HCT116 (cell line): Measurements from ENCODE around the gene GPAT3. TPM values are rescaled to one million over a fixed set of nuclear protein-coding genes. Genes with fewer than 3 reads are reported as not detected.

Experiments
- ATAC-seq: fragments of 200-7000 bp; cut with Tn5 transposase; 2 replicates; pipeline ENCODE4 v1.9.1; 2020; ENCODE audit warnings: mild to moderate bottlenecking, moderate library complexity
- BruUV-seq: library from RNA; stranded (reverse); fragments of 400-500 nt; replicated peaks from 2 replicates; lab custom pipeline; 2021; lab: Mats Ljungman, UMichigan
- CTCF ChIA-PET: fragments of 300-600 bp; sonication (Branson Sonifier 250); formaldehyde crosslinking; loops from one replicate; lab custom pipeline; 2021; ENCODE audit warnings: antibody characterized with exemption; lab: Charles Lee
- POLR2A ChIA-PET: fragments of 300-600, 350-600 bp; sonication (Branson Sonifier 250); formaldehyde crosslinking; loops from one replicate; lab custom pipeline; 2021; ENCODE audit warnings: antibody characterized with exemption; lab: Charles Lee
- RAD21 ChIA-PET, 2 experiments: fragments of 300-600 bp; sonication (Branson Sonifier 250); formaldehyde crosslinking; loops; one replicate each; lab custom pipeline; 2023; ENCODE audit warnings: low total read pairs in 2 of 2; ENCODE audit not compliant: uncharacterized antibody in 2 of 2, unreplicated experiment in 2 of 2, low non-redundant PET in 1 of 2; lab: Charles Lee
- DNase-seq: peaks from one replicate; pipeline ENCODE4 v3.0.0-alpha.2; 2010; ENCODE audit warnings: low read depth, low spot score
- H2AFZ ChIP-seq: fragments of 200-600 bp; shearing (Covaris generic), sonication (generic); 2 replicates; pipeline ENCODE4 v1.6.1; 2017; ENCODE audit warnings: low read depth, mixed run types, mixed read lengths, antibody characterized with exemption, low read length; ENCODE audit not compliant: poor library complexity, severe bottlenecking
- H3K27ac ChIP-seq: 2 replicates; pipeline ENCODE4 v1.5.1; 2012; ENCODE audit warnings: low read depth, low read length
- H3K27me3 ChIP-seq: fragments of 200-600 bp; sonication (generic); 2 replicates; pipeline ENCODE4 v1.6.1; 2016; ENCODE audit warnings: mixed run types, low read length, mixed read lengths; ENCODE audit not compliant: insufficient read depth
- H3K36me3 ChIP-seq, 2 experiments: fragments of 200-500 bp in 1 of 2; fragments of 200-600 bp in 1 of 2; sonication (Bioruptor generic) in 1 of 2; sonication (generic) in 1 of 2; 2 replicates each; pipeline versions ENCODE4 v1.5.1 to v1.6.1; 2014 to 2016; ENCODE audit warnings: low read length in 2 of 2, inconsistent platforms in 1 of 2, mixed read lengths in 1 of 2, mixed run types in 1 of 2; ENCODE audit not compliant: insufficient read depth in 2 of 2, control insufficient read depth in 1 of 2
- H3K4me1 ChIP-seq, 2 experiments: fragments of 200-600 bp in 1 of 2; sonication (generic) in 1 of 2; 2 replicates each; pipeline versions ENCODE4 v1.5.1 to v1.6.1; 2012 to 2017; ENCODE audit warnings: low read length in 2 of 2, inconsistent platforms in 1 of 2, mild to moderate bottlenecking in 1 of 2, mixed read lengths in 1 of 2, mixed run types in 1 of 2, moderate library complexity in 1 of 2; ENCODE audit not compliant: insufficient read depth in 2 of 2, control insufficient read depth in 1 of 2
- H3K4me2 ChIP-seq: fragments of 200-600 bp; sonication (generic); 2 replicates; pipeline ENCODE4 v1.6.1; 2017; ENCODE audit warnings: mixed run types, low read length, mixed read lengths
- H3K4me3 ChIP-seq, 2 experiments: fragments of 200-600 bp in 1 of 2; sonication (generic) in 1 of 2; replicated peaks in 1 of 2; 2 replicates each; pipeline ENCODE4 v1.5.1; 2011 to 2016; ENCODE audit warnings: low read length in 2 of 2, control low read depth in 1 of 2, low read depth in 1 of 2, mild to moderate bottlenecking in 1 of 2, mixed read lengths in 1 of 2, mixed run types in 1 of 2
- H3K79me2 ChIP-seq: fragments of 200-600 bp; sonication (generic); 2 replicates; pipeline ENCODE4 v1.6.1; 2017; ENCODE audit warnings: mild to moderate bottlenecking, mixed run types, low read length, moderate library complexity, mixed read lengths; ENCODE audit not compliant: insufficient read depth
- H3K9ac ChIP-seq: fragments of 200-600 bp; sonication (generic); 2 replicates; pipeline ENCODE4 v1.6.1; 2016; ENCODE audit warnings: low read length, mixed read lengths
- H3K9me2 ChIP-seq: fragments of 200-600 bp; sonication (generic), shearing (Covaris generic); 2 replicates; pipeline ENCODE4 v1.6.1; 2017; ENCODE audit warnings: mixed run types, mild to moderate bottlenecking, moderate library complexity; ENCODE audit not compliant: insufficient read depth
- H3K9me3 ChIP-seq, 2 experiments: fragments of 200-500 bp in 1 of 2; fragments of 200-600 bp in 1 of 2; sonication (Bioruptor generic) in 1 of 2; sonication (generic) in 1 of 2; 2 replicates each; pipeline ENCODE4 v1.6.1; 2014 to 2017; ENCODE audit warnings: low read length in 2 of 2, mixed read lengths in 2 of 2, inconsistent platforms in 1 of 2, low read depth in 1 of 2, mild to moderate bottlenecking in 1 of 2, mixed run types in 1 of 2, moderate library complexity in 1 of 2; ENCODE audit not compliant: control insufficient read depth in 1 of 2, insufficient read depth in 1 of 2
- H4K20me1 ChIP-seq: fragments of 200-600 bp; sonication (generic), shearing (Covaris generic); 2 replicates; pipeline ENCODE4 v1.6.1; 2017; ENCODE audit warnings: mixed run types, mild to moderate bottlenecking, moderate library complexity; ENCODE audit not compliant: insufficient read depth
- CEBPB ChIP-seq: IDR thresholded peaks from 2 replicates; pipeline ENCODE4 v1.6.1; 2012; ENCODE audit warnings: low read depth
- EGR1 ChIP-seq: IDR thresholded peaks from 2 replicates; pipeline ENCODE4 v1.6.1; 2012; ENCODE audit warnings: low read depth
- ELF1 ChIP-seq: IDR thresholded peaks from 2 replicates; pipeline ENCODE4 v1.6.1; 2012; ENCODE audit warnings: low read depth, borderline replicate concordance
- POLR2A ChIP-seq: IDR thresholded peaks from 2 replicates; pipeline ENCODE4 v1.7.0; 2011; ENCODE audit warnings: borderline replicate concordance; ENCODE audit not compliant: insufficient read depth, insufficient read length; ENCODE audit errors: extremely low read depth
- POLR2AphosphoS5 ChIP-seq: IDR thresholded peaks from 2 replicates; pipeline ENCODE4 v1.6.1; 2011; ENCODE audit warnings: mild to moderate bottlenecking, low read depth, low read length, moderate library complexity
- RAD21 ChIP-seq: IDR thresholded peaks from 2 replicates; pipeline ENCODE4 v1.6.1; 2012; ENCODE audit warnings: low read depth, mild to moderate bottlenecking
- SRF ChIP-seq: IDR thresholded peaks from 2 replicates; pipeline ENCODE4 v1.6.1; 2012; ENCODE audit warnings: low read depth
- YY1 ChIP-seq: IDR thresholded peaks from 2 replicates; pipeline ENCODE4 v1.6.1; 2011; ENCODE audit warnings: low read length, low read depth, moderate library complexity, mild to moderate bottlenecking; ENCODE audit not compliant: insufficient replicate concordance; ENCODE audit errors: extremely low read depth
- ZFX ChIP-seq: fragments of 450-650 bp; IDR thresholded peaks from 2 replicates; pipeline ENCODE4 v1.6.1; 2017
- intact Hi-C: fragments of 100-400 bp; cut with micrococcal nuclease; formaldehyde crosslinking; loops from 2 replicates; pipeline ENCODE4 v1.10.0; 2022
- total RNA-seq: library from RNA; stranded (reverse); gene quantifications from one replicate; pipeline ENCODE4 v1.2.1, GENCODE V29; 2021; ENCODE audit not compliant: unreplicated experiment
- TF ChIP-seq, protein P1 (sequence below), 3 experiments: fragments of 200-600 bp in 1 of 3; sonication (generic) in 1 of 3; IDR thresholded peaks in 2 of 3; conservative IDR thresholded peaks in 1 of 3; 2 replicates each; pipeline ENCODE4 v1.5.1; 2012 to 2017; ENCODE audit warnings: low read depth in 2 of 3, low read length in 2 of 3, antibody characterized with exemption in 1 of 3, borderline replicate concordance in 1 of 3, control low read depth in 1 of 3, mild to moderate bottlenecking in 1 of 3, mixed read lengths in 1 of 3, mixed run types in 1 of 3, moderate library complexity in 1 of 3; ENCODE audit not compliant: insufficient read depth in 1 of 3
- TF ChIP-seq, protein P2 (sequence below): IDR thresholded peaks from 2 replicates; pipeline ENCODE4 v1.6.1; 2012

GPAT3 gene
- total RNA-seq, 1 experiment from 2014 or later: 36.7 TPM

DNA sequence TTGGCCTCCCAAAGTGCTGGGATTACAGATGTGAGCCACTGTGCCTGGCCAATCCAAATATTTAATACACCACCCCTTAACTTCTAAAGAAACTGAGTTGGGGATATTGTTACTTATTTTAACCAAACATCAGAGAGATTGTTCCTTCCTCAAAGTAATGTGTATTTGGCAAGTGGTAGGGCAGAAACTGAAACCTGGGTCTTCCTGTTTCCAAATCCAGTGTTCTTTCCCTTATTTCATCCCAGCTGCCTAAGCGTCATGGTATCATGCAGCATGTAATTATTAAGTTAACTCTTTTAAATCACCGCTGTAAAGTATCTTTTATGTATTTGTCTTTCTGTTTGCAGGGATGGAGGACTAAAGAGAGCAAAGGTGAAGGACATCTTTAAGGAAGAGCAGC is 68.4 kb downstream of the GPAT3 start (continued):
- TF ChIP-seq YY1 (no peak), SRF (no peak), POLR2A (no peak)

DNA sequence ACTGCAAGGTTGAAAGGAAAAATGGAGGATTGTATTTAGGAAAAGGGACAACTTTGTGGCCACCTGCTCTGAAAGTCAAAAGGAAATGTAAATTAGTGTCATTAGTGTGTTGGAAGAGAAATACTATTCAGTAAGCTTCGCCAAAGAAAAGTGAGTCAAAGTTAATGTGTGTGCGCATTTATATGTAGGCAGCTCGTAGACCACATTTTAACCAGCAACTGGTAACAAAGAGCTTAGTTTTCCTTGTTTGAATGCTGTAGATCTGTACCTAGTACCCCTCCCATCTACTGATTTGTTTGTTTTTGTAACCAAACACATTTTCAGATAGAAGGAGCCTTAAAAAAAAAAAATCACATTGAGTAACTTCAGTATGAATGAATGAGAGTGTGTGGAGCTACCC is 69.3 kb downstream of the GPAT3 start:
- Histone ChIP-seq H3K79me2 (no peaks in the 10 kb centered on the region), H3K9me3 (no peaks in the 10 kb centered on the region), H3K27ac (no peak overlapping the region), H3K4me3 (no peak overlapping the region)
- CTCF ChIA-PET: no interaction called here
- POLR2A ChIA-PET: no interaction called here
- no peak for ATAC-seq
- no peak for TF ChIP-seq YY1
- TF ChIP-seq EGR1: no peak
- TF ChIP-seq ELF1: no peak
- no peak for TF ChIP-seq SRF
- TF ChIP-seq POLR2A: no peak
- TF ChIP-seq, protein P1, sequence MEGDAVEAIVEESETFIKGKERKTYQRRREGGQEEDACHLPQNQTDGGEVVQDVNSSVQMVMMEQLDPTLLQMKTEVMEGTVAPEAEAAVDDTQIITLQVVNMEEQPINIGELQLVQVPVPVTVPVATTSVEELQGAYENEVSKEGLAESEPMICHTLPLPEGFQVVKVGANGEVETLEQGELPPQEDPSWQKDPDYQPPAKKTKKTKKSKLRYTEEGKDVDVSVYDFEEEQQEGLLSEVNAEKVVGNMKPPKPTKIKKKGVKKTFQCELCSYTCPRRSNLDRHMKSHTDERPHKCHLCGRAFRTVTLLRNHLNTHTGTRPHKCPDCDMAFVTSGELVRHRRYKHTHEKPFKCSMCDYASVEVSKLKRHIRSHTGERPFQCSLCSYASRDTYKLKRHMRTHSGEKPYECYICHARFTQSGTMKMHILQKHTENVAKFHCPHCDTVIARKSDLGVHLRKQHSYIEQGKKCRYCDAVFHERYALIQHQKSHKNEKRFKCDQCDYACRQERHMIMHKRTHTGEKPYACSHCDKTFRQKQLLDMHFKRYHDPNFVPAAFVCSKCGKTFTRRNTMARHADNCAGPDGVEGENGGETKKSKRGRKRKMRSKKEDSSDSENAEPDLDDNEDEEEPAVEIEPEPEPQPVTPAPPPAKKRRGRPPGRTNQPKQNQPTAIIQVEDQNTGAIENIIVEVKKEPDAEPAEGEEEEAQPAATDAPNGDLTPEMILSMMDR (IDR thresholded peaks at IDR 0.05 in 2 of 3, conservative IDR thresholded peaks at IDR 0.05 in 1 of 3; ENCODE audit: borderline replicate concordance in 1 of 3, insufficient read depth in 1 of 3, low read depth in 2 of 3, low read length in 2 of 3): no peak
- no peak for TF ChIP-seq RAD21
- no peak for TF ChIP-seq POLR2AphosphoS5
- TF ChIP-seq CEBPB: no peak
- TF ChIP-seq, protein P2, sequence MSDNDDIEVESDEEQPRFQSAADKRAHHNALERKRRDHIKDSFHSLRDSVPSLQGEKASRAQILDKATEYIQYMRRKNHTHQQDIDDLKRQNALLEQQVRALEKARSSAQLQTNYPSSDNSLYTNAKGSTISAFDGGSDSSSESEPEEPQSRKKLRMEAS: no peak
- TF ChIP-seq ZFX: no peak
- TF ChIP-seq, all 23 proteins: peak for 0
- H3K9me2 ChIP-seq: no peaks in the 10 kb centered on the region
- H3K4me1 ChIP-seq: no peaks in the 10 kb centered on the region
- no peak overlapping the region for H3K4me2 ChIP-seq
- DNase-seq: no peak
- H4K20me1 ChIP-seq: no peaks in the 10 kb centered on the region
- RAD21 ChIA-PET: no interaction called here
- H3K27me3 ChIP-seq: no peaks in the 10 kb centered on the region
- H3K36me3 ChIP-seq: 0 out of 4 replicates have a peak, but pooled peaks cover under 1 to 2% of the 10 kb centered on the region in 2 experiments
- no peak overlapping the region for H3K9ac ChIP-seq
- no peak overlapping the region for H2AFZ ChIP-seq
- BruUV-seq: TSS peak; percentile 20
- intact Hi-C loops: no loop called here
